Non-pigmented ciliary epithelial cell (primary cell): ENCODE measurements around the gene WWOX.
"Not testable (repeated sequence)": the region's sequence is repeated elsewhere in the genome, so short reads cannot be mapped to it uniquely, and the experiment has no call there.

ENCODE experiments used
- DNase-seq: peaks from one replicate; pipeline ENCODE4 v3.0.0-alpha.2; 2010; ENCODE audit warnings: low read depth

Gene WWOX

GRCh38 chr16:78690510-78690909 is 591.1 kb downstream of the WWOX start:
- no peak for DNase-seq

GRCh38 chr16:78691746-78692145 is 592.3 kb downstream of the WWOX start:
- DNase-seq: not testable (repeated sequence)

GRCh38 chr16:78693496-78693895 is 594.0 kb downstream of the WWOX start:
- no peak for DNase-seq

GRCh38 chr16:78694414-78694813 is 595.0 kb downstream of the WWOX start:
- no peak for DNase-seq

- DNase-seq: no peak
These were observed 595.9 kb downstream of the WWOX start for GRCh38 chr16:78695391-78695790.

GRCh38 chr16:78696797-78697196 is 597.3 kb downstream of the WWOX start:
- no peak for DNase-seq

- DNase-seq: no peak
These were observed 598.0 kb downstream of the WWOX start for GRCh38 chr16:78697426-78697825.

GRCh38 chr16:78703936-78704335 is 604.5 kb downstream of the WWOX start:
- DNase-seq: no peak

- DNase-seq: no peak
These were observed 605.0 kb downstream of the WWOX start for GRCh38 chr16:78704416-78704815.

GRCh38 chr16:78705694-78706093 is 606.2 kb downstream of the WWOX start:
- peak; percentile 18 for DNase-seq

- no peak for DNase-seq
These were observed 607.2 kb downstream of the WWOX start for GRCh38 chr16:78706637-78707036.

- DNase-seq: no peak
These were observed 609.9 kb downstream of the WWOX start for GRCh38 chr16:78709137-78709884.

- no peak for DNase-seq
These were observed 615.7 kb downstream of the WWOX start for GRCh38 chr16:78715106-78715505.

- no peak for DNase-seq
These were observed 616.2 kb downstream of the WWOX start for GRCh38 chr16:78715673-78716072.

GRCh38 chr16:78718141-78718540 is 618.7 kb downstream of the WWOX start:
- DNase-seq: no peak

- DNase-seq: no peak
These were observed 621.0 kb downstream of the WWOX start for GRCh38 chr16:78720416-78720815.

GRCh38 chr16:78727536-78727935 is 628.1 kb downstream of the WWOX start:
- no peak for DNase-seq

GRCh38 chr16:78729687-78730086 is 630.2 kb downstream of the WWOX start:
- DNase-seq: no peak

GRCh38 chr16:78731785-78732184 is 632.3 kb downstream of the WWOX start:
- no peak for DNase-seq

- DNase-seq: no peak
These were observed 633.2 kb downstream of the WWOX start for GRCh38 chr16:78732696-78733095.

- DNase-seq: no peak
These were observed 635.9 kb downstream of the WWOX start for GRCh38 chr16:78735337-78735736.

- no peak for DNase-seq
These were observed 638.2 kb downstream of the WWOX start for GRCh38 chr16:78737630-78738029.

GRCh38 chr16:78738557-78738956 is 639.1 kb downstream of the WWOX start:
- no peak for DNase-seq

- DNase-seq: no peak
These were observed 640.8 kb downstream of the WWOX start for GRCh38 chr16:78740269-78740668.
